CD4-positive, alpha-beta T cell treated with Interleukin-21 for 1 hour (primary cell): ENCODE measurements around the gene CAMLG.

Experiments used
- DNase-seq: peaks from one replicate; pipeline ENCODE4 v3.0.0-alpha.2; 2020

The CAMLG gene

DNA sequence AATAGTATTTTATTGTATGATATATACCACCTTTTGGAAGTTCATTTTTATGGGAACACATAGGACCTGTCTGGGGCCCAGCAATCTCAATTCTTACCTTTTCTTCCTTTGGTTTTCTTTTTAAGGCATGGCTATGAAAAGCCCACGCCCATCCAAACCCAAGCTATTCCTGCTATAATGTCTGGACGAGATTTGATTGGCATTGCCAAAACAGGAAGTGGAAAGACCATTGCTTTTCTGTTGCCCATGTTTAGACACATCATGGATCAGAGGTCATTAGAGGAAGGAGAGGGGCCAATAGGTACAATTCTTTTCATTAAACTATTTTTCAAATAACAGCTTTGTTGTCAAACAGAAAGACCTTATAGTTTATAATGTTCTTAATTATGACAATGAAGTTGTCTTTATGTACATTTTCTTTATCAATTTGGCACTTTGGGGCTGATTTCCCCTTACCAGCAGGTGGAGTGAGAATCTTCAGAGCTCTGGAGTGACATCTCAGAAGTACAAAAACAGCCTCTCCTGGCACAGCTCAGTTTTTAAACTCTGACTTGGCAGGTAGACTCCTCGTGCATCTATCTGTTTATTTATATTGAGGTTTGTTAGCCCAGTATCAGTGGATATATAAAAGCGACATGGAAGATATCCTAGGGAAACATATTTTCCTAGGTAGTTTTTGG is 46.0 kb downstream of the CAMLG start:
- DNase-seq: peak; percentile 34

DNA sequence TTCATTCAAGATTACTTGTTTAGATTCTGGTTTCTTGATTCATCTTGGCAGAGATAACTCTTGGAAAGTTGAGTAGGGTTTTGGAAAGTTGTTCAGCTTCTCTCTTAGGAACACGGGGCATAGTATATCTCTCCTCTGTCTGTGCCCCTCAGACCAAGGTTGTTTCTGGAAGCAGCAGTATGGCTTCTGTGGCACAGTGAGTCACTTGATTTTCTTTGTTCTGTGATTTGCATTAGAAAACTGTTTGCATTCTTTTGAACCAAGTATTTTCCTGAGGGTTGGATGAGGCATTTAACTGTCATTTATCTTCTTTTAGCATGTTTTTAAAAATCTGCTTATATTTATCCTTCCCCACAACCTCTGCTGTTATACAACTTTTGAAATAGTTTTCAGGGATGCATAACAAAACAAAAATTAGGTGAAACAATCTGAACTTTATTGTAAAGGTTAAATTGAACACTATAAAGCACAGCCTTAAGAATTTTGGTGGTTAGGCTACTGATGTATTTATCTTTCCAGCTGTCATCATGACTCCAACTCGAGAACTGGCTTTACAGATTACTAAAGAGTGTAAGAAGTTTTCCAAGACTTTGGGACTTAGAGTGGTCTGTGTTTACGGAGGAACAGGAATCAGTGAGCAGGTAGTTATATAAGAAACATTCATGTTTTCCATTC is 46.7 kb downstream of the CAMLG start:
- no peak for DNase-seq

DNA sequence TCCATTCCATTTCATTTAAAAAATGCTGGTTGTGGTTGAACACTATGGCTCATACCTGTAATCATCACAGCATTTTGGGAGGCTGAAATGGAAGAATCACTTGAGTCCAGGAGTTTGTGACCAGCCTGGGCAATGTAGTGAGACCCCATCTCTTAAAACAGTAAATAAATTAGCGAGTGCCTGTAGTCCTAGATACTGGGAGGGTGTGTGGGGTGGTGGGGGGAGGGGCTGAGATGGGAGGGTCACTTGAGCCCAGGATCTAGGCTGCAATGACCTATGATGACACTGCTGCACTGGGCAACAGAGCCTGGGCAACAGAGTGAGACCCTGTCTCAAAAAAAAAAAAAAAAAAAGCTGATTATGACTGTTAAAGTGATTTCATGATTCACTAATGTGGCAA is 49.3 kb downstream of the CAMLG start:
- DNase-seq: no peak

DNA sequence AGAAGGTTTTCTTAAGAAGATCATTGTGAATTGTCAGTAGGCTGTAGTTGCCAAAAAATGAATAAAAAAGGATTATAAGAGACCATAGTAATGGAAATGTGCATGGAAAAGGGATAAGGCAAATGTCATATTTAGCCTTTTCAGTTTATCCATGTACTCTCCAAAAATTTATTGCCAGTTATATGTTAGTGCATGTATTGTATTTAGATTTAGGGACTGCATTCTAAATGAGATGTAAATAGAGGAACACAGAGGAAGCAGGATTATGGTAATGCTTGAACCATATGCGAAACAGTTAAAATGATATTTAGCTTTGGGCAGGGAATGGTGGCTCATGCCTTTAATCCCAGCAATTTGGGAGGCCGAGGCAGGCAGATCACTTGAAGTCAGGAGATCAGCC is 53.2 kb downstream of the CAMLG start:
- DNase-seq: no peak

DNA sequence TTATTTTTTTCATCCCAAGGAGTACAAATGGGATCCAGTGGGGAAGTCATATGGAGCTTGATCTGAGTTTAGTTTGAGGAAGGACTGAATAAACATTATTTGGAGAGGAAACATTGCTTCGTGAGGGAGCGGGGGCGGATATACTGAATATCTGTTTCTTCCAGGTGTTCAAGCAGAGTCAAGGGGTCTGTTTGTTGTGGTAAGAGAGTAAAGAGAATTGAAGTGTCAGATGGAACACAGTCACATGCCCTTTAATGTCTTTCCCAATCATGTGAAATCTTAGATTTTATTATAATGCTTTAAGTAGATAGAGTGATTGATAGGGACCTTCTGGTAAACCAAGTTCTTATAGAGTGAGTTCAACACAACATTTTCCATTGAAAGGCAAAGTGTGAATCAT is 53.9 kb downstream of the CAMLG start:
- DNase-seq: no peak

DNA sequence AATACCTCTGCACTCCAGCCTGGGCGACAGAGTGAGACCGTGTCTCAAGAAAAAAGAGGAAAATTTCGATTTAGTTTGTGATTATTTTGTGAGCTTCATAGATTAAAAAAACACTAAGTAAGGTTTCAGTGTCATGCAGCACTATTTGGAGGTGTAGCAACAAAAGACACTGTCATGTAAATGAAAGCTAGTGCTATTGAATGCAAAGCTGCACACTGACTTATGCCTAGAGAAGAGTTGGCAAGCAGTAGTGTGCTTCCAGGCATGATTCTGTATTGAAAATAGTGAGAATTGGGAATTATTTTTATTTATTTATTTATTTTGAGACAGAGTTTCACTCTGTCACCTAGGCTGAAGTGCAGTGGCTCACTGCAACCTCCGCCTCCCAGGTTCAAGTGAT is 54.8 kb downstream of the CAMLG start:
- DNase-seq: no peak

DNA sequence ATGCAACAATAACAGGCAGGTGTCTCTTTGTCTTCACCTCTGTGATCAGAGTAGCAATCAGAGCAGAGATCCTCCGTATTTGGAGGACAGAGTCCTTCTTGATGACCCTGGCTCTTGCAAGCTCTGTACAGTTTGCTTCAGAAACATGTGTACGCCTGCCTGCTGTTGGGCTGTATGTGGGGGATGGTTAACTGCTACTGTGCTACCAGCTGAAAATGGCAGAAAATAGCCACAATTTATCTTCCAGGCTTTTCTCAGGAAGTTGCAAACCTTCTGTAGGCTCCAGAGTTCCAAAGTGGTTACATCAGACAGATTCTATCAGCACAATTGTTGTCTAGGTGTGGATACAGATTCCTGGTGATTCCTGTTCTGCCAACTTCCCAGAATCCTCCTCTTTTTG is 55.7 kb downstream of the CAMLG start:
- DNase-seq: no peak

DNA sequence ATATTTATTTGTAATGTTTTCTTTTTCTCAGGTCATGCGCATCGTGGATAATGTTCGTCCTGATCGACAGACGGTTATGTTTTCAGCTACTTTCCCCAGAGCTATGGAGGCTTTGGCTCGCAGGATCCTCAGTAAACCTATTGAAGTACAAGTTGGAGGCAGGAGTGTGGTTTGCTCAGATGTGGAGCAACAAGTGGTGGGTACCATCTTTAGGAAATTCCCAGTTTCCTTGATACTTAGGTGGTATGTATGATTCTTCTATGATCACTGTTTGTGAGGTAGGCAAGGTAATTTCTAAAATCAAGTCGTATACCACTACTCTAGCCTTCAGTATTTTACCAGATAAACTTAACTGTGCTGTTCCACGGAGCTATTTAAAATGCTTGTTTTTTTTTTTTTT is 56.5 kb downstream of the CAMLG start:
- no peak for DNase-seq

DNA sequence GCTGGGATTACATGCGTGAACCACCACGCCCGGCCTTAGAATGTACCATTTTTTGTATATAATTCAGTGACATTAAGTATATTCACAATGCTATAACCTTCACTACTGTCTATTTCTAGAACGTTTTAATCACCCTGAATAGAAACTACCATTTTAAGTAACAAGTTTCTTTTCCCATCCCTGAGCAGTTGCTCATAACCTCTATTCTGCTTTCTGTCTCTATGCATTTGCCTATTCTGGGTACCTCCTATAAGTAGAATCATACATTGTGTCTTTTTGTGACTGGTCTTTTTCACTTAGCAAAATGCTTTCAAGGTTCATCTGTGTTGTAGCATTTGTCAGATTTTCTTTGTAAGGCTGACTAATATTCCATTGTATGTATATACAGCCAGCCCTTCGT is 60.1 kb downstream of the CAMLG start:
- no peak for DNase-seq
